Measurements from ENCODE around the gene SCN1B.

SCN1B gene

DNA sequence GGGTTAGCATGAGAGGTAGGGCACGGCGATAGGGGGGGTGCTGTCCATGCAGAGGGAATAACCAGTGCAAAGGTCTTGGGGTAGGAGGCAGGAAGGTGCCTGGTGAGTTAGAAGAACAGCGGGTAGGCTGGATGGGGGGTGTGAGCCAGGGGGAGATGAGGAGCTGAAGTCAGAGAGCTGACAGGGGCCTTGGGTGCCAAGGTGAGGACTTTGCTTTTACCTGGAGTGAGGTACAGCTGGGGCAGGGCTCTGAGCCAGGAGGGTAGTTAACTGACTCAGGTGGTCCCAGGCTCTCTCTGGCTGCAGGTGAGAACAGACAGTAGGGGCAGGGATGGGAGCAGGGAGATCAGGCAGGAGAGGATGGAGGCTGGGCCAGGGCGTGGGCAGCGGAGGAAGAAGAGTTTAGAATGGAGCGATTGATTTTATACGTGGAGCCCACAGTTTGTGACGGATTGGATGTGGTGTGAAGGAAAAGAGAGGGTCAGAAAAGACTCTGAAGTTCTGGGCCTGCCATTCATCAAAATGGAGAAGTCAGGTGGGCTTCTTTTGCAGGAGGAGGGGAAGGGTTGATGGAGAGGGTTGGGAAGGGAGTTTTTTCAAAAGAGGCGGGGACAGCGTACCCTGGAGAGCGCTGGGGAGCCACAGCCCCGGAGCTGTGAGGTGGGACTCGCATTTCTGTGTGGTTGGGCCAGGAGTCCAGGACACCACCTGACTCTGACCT, 31.3 kb upstream of the SCN1B start (continued):
- TF ChIP-seq ZBTB8A (tag by site-specific recombination; IDR thresholded peaks at IDR 0.05) (no peak), ZNF350 (tag by site-specific recombination; IDR thresholded peaks at IDR 0.05) (no peak), BCL11A (tag by site-specific recombination; IDR thresholded peaks at IDR 0.05; ENCODE audit: low read depth) (peak; percentile 75; the same call in 1 of the 2 replicates), ZXDB (tag by site-specific recombination; IDR thresholded peaks at IDR 0.05) (no peak), GLI2 (tag by site-specific recombination; IDR thresholded peaks at IDR 0.05; ENCODE audit: borderline replicate concordance, low read depth) (no peak), ZNF433 (tag by site-specific recombination; IDR thresholded peaks at IDR 0.05; ENCODE audit: low read depth) (no peak), ZFHX2 (tag by site-specific recombination; conservative IDR thresholded peaks at IDR 0.05) (peak; percentile 32; the same call in 1 of the 2 replicates), ZNF488 (tag by site-specific recombination; IDR thresholded peaks at IDR 0.05) (no peak), ZBTB20 (tag by site-specific recombination; IDR thresholded peaks at IDR 0.05) (peak; percentile 94), ZNF624 (tag by site-specific recombination; IDR thresholded peaks at IDR 0.05) (no peak), KLF7 (tag by site-specific recombination; IDR thresholded peaks at IDR 0.05; ENCODE audit: borderline replicate concordance) (no peak), ZSCAN18 (tag by site-specific recombination; IDR thresholded peaks at IDR 0.05) (no peak), ZNF670 (tag by site-specific recombination; IDR thresholded peaks at IDR 0.05; ENCODE audit: low read depth) (no peak), PATZ1 (tag by site-specific recombination; IDR thresholded peaks at IDR 0.05) (peak; percentile 9; the same call in 1 of the 2 replicates), ZNF354C (tag by site-specific recombination; IDR thresholded peaks at IDR 0.05; ENCODE audit: borderline replicate concordance, low read depth) (no peak), ZNF830 (tag by site-specific recombination; IDR thresholded peaks at IDR 0.05; ENCODE audit: low read depth) (no peak), ZNF473 (tag by site-specific recombination; IDR thresholded peaks at IDR 0.05) (no peak), GLIS2 (tag by site-specific recombination; IDR thresholded peaks at IDR 0.05) (peak; percentile 10), ZBTB17 (tag by site-specific recombination; IDR thresholded peaks at IDR 0.05) (peak; percentile 13; the same call in 1 of the 2 replicates), ZFP37 (tag by site-specific recombination; IDR thresholded peaks at IDR 0.05) (no peak), EGR2 (tag by site-specific recombination; IDR thresholded peaks at IDR 0.05; ENCODE audit: low read depth) (0 out of 2 replicates have a peak, but pooled peaks have one; percentile 9)
- TF ChIP-seq, protein P1, sequence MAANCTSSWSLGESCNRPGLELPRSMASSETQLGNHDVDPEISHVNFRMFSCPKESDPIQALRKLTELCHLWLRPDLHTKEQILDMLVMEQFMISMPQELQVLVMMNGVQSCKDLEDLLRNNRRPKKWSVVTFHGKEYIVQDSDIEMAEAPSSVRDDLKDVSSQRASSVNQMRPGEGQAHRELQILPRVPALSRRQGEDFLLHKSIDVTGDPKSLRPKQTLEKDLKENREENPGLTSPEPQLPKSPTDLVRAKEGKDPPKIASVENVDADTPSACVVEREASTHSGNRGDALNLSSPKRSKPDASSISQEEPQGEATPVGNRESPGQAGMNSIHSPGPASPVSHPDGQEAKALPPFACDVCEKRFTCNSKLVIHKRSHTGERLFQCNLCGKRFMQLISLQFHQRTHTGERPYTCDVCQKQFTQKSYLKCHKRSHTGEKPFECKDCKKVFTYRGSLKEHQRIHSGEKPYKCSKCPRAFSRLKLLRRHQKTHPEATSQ (tag by site-specific recombination; IDR thresholded peaks at IDR 0.05): no peak
- TF ChIP-seq, protein P2, sequence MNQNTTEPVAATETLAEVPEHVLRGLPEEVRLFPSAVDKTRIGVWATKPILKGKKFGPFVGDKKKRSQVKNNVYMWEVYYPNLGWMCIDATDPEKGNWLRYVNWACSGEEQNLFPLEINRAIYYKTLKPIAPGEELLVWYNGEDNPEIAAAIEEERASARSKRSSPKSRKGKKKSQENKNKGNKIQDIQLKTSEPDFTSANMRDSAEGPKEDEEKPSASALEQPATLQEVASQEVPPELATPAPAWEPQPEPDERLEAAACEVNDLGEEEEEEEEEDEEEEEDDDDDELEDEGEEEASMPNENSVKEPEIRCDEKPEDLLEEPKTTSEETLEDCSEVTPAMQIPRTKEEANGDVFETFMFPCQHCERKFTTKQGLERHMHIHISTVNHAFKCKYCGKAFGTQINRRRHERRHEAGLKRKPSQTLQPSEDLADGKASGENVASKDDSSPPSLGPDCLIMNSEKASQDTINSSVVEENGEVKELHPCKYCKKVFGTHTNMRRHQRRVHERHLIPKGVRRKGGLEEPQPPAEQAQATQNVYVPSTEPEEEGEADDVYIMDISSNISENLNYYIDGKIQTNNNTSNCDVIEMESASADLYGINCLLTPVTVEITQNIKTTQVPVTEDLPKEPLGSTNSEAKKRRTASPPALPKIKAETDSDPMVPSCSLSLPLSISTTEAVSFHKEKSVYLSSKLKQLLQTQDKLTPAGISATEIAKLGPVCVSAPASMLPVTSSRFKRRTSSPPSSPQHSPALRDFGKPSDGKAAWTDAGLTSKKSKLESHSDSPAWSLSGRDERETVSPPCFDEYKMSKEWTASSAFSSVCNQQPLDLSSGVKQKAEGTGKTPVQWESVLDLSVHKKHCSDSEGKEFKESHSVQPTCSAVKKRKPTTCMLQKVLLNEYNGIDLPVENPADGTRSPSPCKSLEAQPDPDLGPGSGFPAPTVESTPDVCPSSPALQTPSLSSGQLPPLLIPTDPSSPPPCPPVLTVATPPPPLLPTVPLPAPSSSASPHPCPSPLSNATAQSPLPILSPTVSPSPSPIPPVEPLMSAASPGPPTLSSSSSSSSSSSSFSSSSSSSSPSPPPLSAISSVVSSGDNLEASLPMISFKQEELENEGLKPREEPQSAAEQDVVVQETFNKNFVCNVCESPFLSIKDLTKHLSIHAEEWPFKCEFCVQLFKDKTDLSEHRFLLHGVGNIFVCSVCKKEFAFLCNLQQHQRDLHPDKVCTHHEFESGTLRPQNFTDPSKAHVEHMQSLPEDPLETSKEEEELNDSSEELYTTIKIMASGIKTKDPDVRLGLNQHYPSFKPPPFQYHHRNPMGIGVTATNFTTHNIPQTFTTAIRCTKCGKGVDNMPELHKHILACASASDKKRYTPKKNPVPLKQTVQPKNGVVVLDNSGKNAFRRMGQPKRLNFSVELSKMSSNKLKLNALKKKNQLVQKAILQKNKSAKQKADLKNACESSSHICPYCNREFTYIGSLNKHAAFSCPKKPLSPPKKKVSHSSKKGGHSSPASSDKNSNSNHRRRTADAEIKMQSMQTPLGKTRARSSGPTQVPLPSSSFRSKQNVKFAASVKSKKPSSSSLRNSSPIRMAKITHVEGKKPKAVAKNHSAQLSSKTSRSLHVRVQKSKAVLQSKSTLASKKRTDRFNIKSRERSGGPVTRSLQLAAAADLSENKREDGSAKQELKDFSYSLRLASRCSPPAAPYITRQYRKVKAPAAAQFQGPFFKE (tag by site-specific recombination; IDR thresholded peaks at IDR 0.05; ENCODE audit: borderline replicate concordance): no peak
- TF ChIP-seq, protein P3, sequence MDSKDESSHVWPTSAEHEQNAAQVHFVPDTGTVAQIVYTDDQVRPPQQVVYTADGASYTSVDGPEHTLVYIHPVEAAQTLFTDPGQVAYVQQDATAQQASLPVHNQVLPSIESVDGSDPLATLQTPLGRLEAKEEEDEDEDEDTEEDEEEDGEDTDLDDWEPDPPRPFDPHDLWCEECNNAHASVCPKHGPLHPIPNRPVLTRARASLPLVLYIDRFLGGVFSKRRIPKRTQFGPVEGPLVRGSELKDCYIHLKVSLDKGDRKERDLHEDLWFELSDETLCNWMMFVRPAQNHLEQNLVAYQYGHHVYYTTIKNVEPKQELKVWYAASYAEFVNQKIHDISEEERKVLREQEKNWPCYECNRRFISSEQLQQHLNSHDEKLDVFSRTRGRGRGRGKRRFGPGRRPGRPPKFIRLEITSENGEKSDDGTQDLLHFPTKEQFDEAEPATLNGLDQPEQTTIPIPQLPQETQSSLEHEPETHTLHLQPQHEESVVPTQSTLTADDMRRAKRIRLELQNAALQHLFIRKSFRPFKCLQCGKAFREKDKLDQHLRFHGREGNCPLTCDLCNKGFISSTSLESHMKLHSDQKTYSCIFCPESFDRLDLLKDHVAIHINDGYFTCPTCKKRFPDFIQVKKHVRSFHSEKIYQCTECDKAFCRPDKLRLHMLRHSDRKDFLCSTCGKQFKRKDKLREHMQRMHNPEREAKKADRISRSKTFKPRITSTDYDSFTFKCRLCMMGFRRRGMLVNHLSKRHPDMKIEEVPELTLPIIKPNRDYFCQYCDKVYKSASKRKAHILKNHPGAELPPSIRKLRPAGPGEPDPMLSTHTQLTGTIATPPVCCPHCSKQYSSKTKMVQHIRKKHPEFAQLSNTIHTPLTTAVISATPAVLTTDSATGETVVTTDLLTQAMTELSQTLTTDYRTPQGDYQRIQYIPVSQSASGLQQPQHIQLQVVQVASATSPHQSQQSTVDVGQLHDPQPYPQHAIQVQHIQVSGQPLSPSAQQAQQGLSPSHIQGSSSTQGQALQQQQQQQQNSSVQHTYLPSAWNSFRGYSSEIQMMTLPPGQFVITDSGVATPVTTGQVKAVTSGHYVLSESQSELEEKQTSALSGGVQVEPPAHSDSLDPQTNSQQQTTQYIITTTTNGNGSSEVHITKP (tag by site-specific recombination; IDR thresholded peaks at IDR 0.05): no peak

All from HEK293 (cell line).